Measurements from ENCODE around the gene FXYD7.

- TF ChIP-seq CTCF (conservative IDR thresholded peaks at IDR 0.05; ENCODE audit: low read depth, low read length) (no peak), POLR2A (IDR thresholded peaks at IDR 0.05; ENCODE audit: low read depth, low read length) (no peak), RAD21 (IDR thresholded peaks at IDR 0.05; ENCODE audit: low read length) (no peak)
Measured at GRCh38 chr19:35106291-35106583, 36.8 kb upstream of the FXYD7 start.
